Upper lobe of left lung (tissue), 4 donors: Measurements from ENCODE around the gene HOXB7.

Source experiments
- POLR2A ChIP-seq, 4 donors: fragments of 450-650 bp; IDR thresholded peaks; one replicate each; pipeline ENCODE4 v1.5.1; 2016 to 2017; ENCODE audit warnings: antibody characterized with exemption in 4 of 4, mild to moderate bottlenecking in 2 of 4
- POLR2AphosphoS5 ChIP-seq, 2 donors: sonication (generic); formaldehyde crosslinking; IDR thresholded peaks; one replicate each; pipeline ENCODE4 v1.5.1; 2017; ENCODE audit warnings: antibody characterized with exemption in 2 of 2
- TF ChIP-seq, protein P1 (sequence below), 6 experiments: fragments of 450-650 bp in 4 of 6; fragments of 200-600 bp in 2 of 6; sonication (generic) in 2 of 6; IDR thresholded peaks; one replicate each; pipeline ENCODE4 v1.5.1; 2016 to 2019; ENCODE audit warnings: antibody characterized with exemption in 6 of 6

DNA sequence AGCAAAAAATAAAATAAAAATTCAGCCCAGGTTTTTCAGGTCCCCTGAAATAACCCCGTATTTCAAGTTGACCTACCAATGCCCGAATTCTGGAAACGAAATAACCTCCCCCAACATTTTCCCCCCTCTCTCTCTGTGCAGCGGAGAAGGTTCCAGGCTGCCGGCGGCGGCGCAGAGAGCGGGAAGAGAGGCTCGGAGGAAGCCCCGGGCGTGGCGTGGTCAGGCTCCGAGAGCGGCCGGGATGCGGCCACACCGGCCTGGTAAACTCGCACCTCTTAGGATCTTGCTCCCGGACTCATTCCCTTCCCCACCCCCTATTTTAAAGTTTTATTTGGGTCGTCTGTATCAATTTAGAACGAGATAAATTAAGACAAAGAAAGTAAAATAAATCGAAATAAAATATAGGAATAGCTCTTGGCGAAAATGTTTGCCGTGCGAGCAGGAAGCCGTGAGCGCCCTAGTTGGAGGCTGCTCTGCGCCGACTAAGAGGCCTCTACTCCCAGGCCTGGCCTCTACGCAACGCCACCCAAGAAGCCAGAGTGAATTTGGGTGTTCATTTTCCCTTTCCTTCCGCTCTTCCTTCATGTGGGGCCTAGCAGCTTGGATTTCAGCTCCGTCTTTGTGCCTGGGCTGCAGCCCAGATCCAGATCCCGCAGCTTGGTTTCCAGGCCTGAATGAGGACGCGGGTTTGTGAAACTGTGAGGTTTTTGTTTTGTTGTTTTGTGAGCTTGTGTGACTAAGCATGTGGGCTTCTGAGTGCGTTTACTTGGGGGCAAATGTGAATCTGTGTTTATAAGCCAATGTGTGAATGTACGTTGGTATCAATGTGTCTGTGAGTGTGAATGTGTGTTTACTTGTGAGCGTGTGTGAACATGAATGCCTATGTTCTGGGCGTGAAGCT is 4.6 kb downstream of the HOXB7 start:
- TF ChIP-seq, protein P1, sequence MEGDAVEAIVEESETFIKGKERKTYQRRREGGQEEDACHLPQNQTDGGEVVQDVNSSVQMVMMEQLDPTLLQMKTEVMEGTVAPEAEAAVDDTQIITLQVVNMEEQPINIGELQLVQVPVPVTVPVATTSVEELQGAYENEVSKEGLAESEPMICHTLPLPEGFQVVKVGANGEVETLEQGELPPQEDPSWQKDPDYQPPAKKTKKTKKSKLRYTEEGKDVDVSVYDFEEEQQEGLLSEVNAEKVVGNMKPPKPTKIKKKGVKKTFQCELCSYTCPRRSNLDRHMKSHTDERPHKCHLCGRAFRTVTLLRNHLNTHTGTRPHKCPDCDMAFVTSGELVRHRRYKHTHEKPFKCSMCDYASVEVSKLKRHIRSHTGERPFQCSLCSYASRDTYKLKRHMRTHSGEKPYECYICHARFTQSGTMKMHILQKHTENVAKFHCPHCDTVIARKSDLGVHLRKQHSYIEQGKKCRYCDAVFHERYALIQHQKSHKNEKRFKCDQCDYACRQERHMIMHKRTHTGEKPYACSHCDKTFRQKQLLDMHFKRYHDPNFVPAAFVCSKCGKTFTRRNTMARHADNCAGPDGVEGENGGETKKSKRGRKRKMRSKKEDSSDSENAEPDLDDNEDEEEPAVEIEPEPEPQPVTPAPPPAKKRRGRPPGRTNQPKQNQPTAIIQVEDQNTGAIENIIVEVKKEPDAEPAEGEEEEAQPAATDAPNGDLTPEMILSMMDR (IDR thresholded peaks at IDR 0.05) = no peak
- TF ChIP-seq POLR2A (IDR thresholded peaks at IDR 0.05) (no peak), POLR2AphosphoS5 (IDR thresholded peaks at IDR 0.05) (no peak)
